Naive thymus-derived CD4-positive, alpha-beta T cell (primary cell): ENCODE data around the gene SEZ6. TPM values are rescaled to one million over a fixed set of nuclear protein-coding genes. Genes with fewer than 3 reads are reported as not detected.

ENCODE experiments used
- ATAC-seq: fragments of 150-1000 bp; cut with Tn5 transposase; 2 replicates; pipeline ENCODE4 v1.10.0; 2021; ENCODE audit warnings: mild to moderate bottlenecking, moderate library complexity
- CTCF ChIA-PET: fragments of 350-600 bp; sonication (Branson Sonifier 250); formaldehyde crosslinking; loops from one replicate; lab custom pipeline; 2021; ENCODE audit warnings: antibody characterized with exemption; lab: Charles Lee
- POLR2A ChIA-PET: fragments of 350-600 bp; sonication (Branson Sonifier 250); formaldehyde crosslinking; loops from one replicate; lab custom pipeline; 2021; ENCODE audit warnings: antibody characterized with exemption, inconsistent platforms; lab: Charles Lee
- DNase-seq, 9 donors: peaks; one replicate each; pipeline versions ENCODE4 v3.0.0 to v3.0.0-alpha.2; 2020 to 2022; ENCODE audit warnings: mixed read lengths in 1 of 9
- H3K27ac ChIP-seq: one replicate; pipeline ENCODE4 v1.7.0; 2013; ENCODE audit warnings: mild to moderate bottlenecking, low read depth, low read length, moderate library complexity
- H3K27me3 ChIP-seq, 2 donors: one replicate each; pipeline ENCODE4 v1.7.0; 2013; ENCODE audit warnings: low read length in 2 of 2, mild to moderate bottlenecking in 2 of 2, moderate library complexity in 2 of 2; ENCODE audit not compliant: control insufficient read depth in 2 of 2, insufficient read depth in 2 of 2
- H3K36me3 ChIP-seq, 3 experiments: 1 replicate in 2 of 3; 2 replicates in 1 of 3; pipeline ENCODE4 v1.7.0; 2013; ENCODE audit warnings: low read length in 3 of 3, mild to moderate bottlenecking in 3 of 3, moderate library complexity in 1 of 3; ENCODE audit not compliant: insufficient read depth in 3 of 3, control insufficient read depth in 2 of 3
- H3K4me1 ChIP-seq, 2 donors: one replicate each; pipeline ENCODE4 v1.7.0; 2013; ENCODE audit warnings: low read length in 2 of 2, mild to moderate bottlenecking in 2 of 2, moderate library complexity in 1 of 2; ENCODE audit not compliant: control insufficient read depth in 2 of 2, insufficient read depth in 2 of 2
- H3K4me3 ChIP-seq: 2 replicates; pipeline ENCODE4 v1.7.0; 2013; ENCODE audit warnings: mild to moderate bottlenecking, low read length
- H3K9me3 ChIP-seq, 3 experiments: 1 replicate in 2 of 3; 2 replicates in 1 of 3; pipeline ENCODE4 v1.7.0; 2013; ENCODE audit warnings: low read length in 3 of 3; ENCODE audit not compliant: control insufficient read depth in 2 of 3
- H3K27ac Mint-ChIP-seq, 9 donors: one replicate each; pipeline ENCODE4 v1.8.0; 2020 to 2022; ENCODE audit warnings: mixed read lengths in 9 of 9, mild to moderate bottlenecking in 8 of 9, moderate library complexity in 5 of 9, inconsistent platforms in 2 of 9
- H3K27me3 Mint-ChIP-seq, 5 donors: one replicate each; pipeline ENCODE4 v1.8.0; 2021 to 2022; ENCODE audit warnings: mixed read lengths in 5 of 5, mild to moderate bottlenecking in 1 of 5
- H3K36me3 Mint-ChIP-seq, 5 donors: one replicate each; pipeline ENCODE4 v1.8.0; 2020 to 2022; ENCODE audit warnings: mixed read lengths in 5 of 5, mild to moderate bottlenecking in 3 of 5, inconsistent platforms in 1 of 5
- H3K4me1 Mint-ChIP-seq, 7 donors: one replicate each; pipeline ENCODE4 v1.8.0; 2020 to 2022; ENCODE audit warnings: mixed read lengths in 7 of 7, mild to moderate bottlenecking in 3 of 7, inconsistent platforms in 1 of 7
- H3K4me3 Mint-ChIP-seq, 10 donors: one replicate each; pipeline ENCODE4 v1.8.0; 2020 to 2022; ENCODE audit warnings: mild to moderate bottlenecking in 10 of 10, mixed read lengths in 10 of 10, moderate library complexity in 6 of 10, inconsistent platforms in 2 of 10
- H3K9me3 Mint-ChIP-seq, 11 donors: one replicate each; pipeline ENCODE4 v1.8.0; 2020 to 2022; ENCODE audit warnings: mixed read lengths in 11 of 11, mild to moderate bottlenecking in 4 of 11, inconsistent platforms in 1 of 11, moderate library complexity in 1 of 11
- intact Hi-C, 2 donors: fragments of 100-400 bp; cut with micrococcal nuclease; formaldehyde crosslinking; loops; one replicate each; pipeline ENCODE4 v1.15.1; 2023
- polyA plus RNA-seq, 2 donors: library from polyadenylated mRNA; unstranded; fragments of 300-500 nt; fragmentation: Illumina TruSeq; gene quantifications; one replicate each; pipeline ENCODE4 v1.2.3, GENCODE V29; 2021
- total RNA-seq, 6 experiments: library from RNA in 5 of 6; stranded (reverse) in 5 of 6; gene quantifications; 1 replicate in 5 of 6; 2 replicates in 1 of 6; pipeline ENCODE4 v1.2.3 and lab custom pipeline; 2021 to 2026

Gene SEZ6
- total and polyA plus RNA-seq, 7 experiments from 2014 or later, result 0.40 to 2.0 (median 0.64) TPM; not detected in 3

DNA sequence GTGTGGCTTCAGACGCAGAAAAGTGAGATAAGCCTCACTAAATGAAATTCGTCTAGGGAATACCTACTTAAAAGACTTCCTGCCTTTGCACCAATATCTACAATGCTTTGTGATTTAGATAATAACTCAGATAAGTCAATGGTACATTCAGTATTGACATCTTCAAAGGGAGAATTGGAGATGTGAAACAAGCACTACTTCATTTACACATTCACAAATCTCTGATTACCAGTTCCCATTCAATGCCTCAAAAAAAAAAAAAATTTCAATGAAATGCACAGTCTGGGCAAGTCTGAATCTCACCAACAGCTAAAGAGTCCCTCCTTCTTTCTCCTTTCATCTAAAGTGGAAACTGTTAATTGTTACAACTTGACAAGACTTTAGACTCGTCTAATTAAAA lies 58.2 kb downstream of the SEZ6 start:
- intact Hi-C loops, result loop anchor here in 1 of 2 donors (1.0 kb wide), 1 partner anchor 7 kb away; no protein-coding TSS in a partner anchor
- ATAC-seq (no peak), DNase-seq (peak in 3 of 9 donors; percentile 10 to 26 (median 19))
- peaks cover 30 to 47% of the 10 kb centered on the region in 2 donors for H3K4me1 ChIP-seq
- H3K27ac ChIP-seq, result peak overlapping the region; percentile 89
- Mint-ChIP-seq H3K4me1 (peaks cover 40 to 65% (median 54%) of the 10 kb centered on the region in 7 donors), H3K9me3 (no peaks in the 10 kb centered on the region), H3K36me3 (peaks cover 0 to 28% (median 6%) of the 10 kb centered on the region in 5 donors), H3K27ac (peak overlapping the region; percentile 88 to 98 (median 96)), H3K27me3 (peaks cover 0 to 4% (median 0%) of the 10 kb centered on the region in 5 donors), H3K4me3 (peak overlapping the region in 9 of 10 donors; percentile 94 to 97 (median 96))
- CTCF ChIA-PET, result interaction anchor here (0.7 to 1.3 kb wide), 4 partner anchors 13 to 221 kb away, joined by 3 to 8 read pairs (median 3); partner anchors contain the start of gene TLCD1
- no peaks in the 10 kb centered on the region for H3K9me3 ChIP-seq
- POLR2A ChIA-PET, result interaction anchor here (0.7 to 12.3 kb wide), 9 partner anchors 10 to 376 kb away, joined by 3 to 183 read pairs (median 9); partner anchors contain the start of genes DHRS13, FLOT2, PIGS and RPL23A
- H3K27me3 ChIP-seq, result no peaks in the 10 kb centered on the region
- peak overlapping the region; percentile 85 for H3K4me3 ChIP-seq
- H3K36me3 ChIP-seq, result peaks cover 0 to 33% (median 11%) of the 10 kb centered on the region in 3 experiments

DNA sequence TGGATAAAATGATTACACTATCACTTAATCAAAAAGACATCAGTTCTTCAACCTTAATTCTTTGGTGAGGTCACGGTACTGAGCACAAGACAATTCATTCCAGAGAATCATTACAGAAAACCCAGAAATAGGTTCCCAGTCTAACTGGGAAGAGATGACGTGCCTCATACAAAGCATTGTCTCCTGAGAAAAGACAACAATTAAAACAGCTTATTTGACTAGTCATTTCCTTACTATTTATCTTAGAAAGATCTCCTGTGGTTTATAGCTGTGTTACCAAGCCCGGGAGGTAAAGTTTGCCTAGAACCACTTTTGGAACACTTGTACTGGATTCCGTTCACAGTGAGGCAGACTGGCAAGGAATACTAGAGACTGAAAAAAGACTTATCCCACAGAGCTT lies 59.6 kb downstream of the SEZ6 start:
- POLR2A ChIA-PET, result interaction anchor here (0.6 to 12.3 kb wide), 7 partner anchors 9 to 195 kb away, joined by 3 to 183 read pairs (median 4); partner anchors contain the start of genes DHRS13 and FLOT2
- CTCF ChIA-PET, result interaction anchor here (1.4 kb wide), 1 partner anchor 183 kb away, joined by 5 read pairs; no protein-coding TSS in a partner anchor
- H3K36me3 Mint-ChIP-seq, result peaks cover 0 to 33% (median 9%) of the 10 kb centered on the region in 5 donors
- no peaks in the 10 kb centered on the region for H3K9me3 Mint-ChIP-seq
- Histone ChIP-seq H3K9me3 (no peaks in the 10 kb centered on the region), H3K4me1 (peaks cover 28 to 45% of the 10 kb centered on the region in 2 donors), H3K4me3 (no peak overlapping the region), H3K36me3 (peaks cover 0 to 33% (median 11%) of the 10 kb centered on the region in 3 experiments), H3K27ac (no peak overlapping the region), H3K27me3 (no peaks in the 10 kb centered on the region)
- H3K27ac Mint-ChIP-seq, result peak overlapping the region in 8 of 9 donors; percentile 55 to 96 (median 70)
- no peak for ATAC-seq
- H3K4me1 Mint-ChIP-seq, result peaks cover 50 to 76% (median 60%) of the 10 kb centered on the region in 7 donors
- peak overlapping the region in 9 of 10 donors; percentile 37 to 97 (median 71) for H3K4me3 Mint-ChIP-seq
- DNase-seq, result no peak
- H3K27me3 Mint-ChIP-seq, result peaks cover 0 to 4% (median 0%) of the 10 kb centered on the region in 5 donors
- intact Hi-C loops, result no loop called here

DNA sequence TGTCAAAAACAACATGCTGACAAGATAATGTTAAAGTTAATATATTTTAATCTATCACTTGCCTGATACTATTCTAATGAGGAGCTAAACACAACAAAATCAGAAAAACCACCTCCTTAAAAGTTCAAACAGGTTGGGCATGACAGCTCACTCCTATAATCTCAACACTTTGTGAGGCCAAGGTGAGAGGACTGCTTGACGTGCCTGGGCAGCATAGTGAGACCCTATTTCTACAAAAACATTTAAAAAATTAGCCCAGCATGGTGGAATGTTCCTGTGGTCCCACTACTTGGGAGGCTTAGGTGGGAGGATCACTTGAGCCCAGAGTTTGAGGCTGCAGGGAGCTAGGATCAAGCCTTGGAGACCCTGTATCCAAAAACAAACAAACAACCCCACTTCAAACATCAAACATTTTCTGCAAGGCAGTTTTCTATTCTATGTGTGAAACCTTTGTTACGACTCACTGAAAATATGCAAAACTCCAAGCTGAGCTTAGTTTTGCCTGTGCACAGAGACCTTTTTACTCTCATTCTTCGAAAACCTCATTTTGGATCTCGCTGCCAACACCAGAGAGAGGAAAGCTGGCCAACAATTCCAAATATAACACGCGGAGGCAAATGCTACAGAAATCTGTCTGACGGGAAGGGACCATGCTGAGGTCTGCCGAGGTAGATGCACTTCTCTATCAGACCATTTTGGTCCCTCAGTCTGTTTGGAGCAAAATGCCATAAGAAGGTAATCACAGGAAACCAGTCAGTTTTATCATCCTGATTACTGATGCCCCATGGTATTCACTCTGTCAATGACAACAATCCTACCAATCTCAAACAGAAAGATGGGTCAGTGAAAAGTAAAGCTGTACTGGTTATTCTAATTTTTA lies 60.7 kb downstream of the SEZ6 start:
- no peak for ATAC-seq
- H3K4me1 Mint-ChIP-seq, result peaks cover 61 to 87% (median 71%) of the 10 kb centered on the region in 7 donors
- Histone ChIP-seq H3K27ac (no peak overlapping the region), H3K9me3 (no peaks in the 10 kb centered on the region), H3K4me1 (peaks cover 39 to 45% of the 10 kb centered on the region in 2 donors), H3K4me3 (no peak overlapping the region), H3K36me3 (peaks cover 0 to 22% (median 11%) of the 10 kb centered on the region in 3 experiments), H3K27me3 (no peaks in the 10 kb centered on the region)
- CTCF ChIA-PET, result interaction anchor here (0.5 to 1.4 kb wide), 4 partner anchors 11 to 218 kb away, joined by 3 to 5 read pairs (median 4); no protein-coding TSS in a partner anchor
- intact Hi-C loops, result no loop called here
- H3K9me3 Mint-ChIP-seq, result no peaks in the 10 kb centered on the region
- H3K4me3 Mint-ChIP-seq, result peak overlapping the region in 9 of 10 donors; percentile 27 to 97 (median 63)
- no peak for DNase-seq
- H3K27ac Mint-ChIP-seq, result peak overlapping the region in 8 of 9 donors; percentile 20 to 96 (median 72)
- H3K36me3 Mint-ChIP-seq, result peaks cover 0 to 34% (median 9%) of the 10 kb centered on the region in 5 donors
- H3K27me3 Mint-ChIP-seq, result no peaks in the 10 kb centered on the region
- POLR2A ChIA-PET, result interaction anchor here (1.3 to 12.3 kb wide), 2 partner anchors 17 to 47 kb away, joined by 4 to 183 read pairs; partner anchors contain the start of genes DHRS13 and FLOT2

DNA sequence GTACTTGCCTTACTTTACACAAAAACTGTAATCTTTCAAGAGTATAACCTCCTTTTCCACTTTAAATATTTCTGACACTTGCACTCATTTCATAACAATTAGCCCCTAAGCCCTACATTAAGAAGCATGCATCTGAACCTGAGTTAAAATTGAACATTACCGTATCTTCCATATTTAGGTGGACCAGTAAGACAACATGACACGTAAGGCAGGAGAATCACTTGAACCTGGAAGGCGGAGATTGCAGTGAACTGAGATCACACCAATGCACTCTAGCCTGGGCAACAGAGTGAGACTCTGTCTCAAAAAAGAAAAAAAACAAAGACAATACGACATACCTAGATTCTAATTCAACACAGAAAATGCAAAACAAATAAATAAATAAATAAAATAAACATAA lies 61.5 kb downstream of the SEZ6 start:
- Mint-ChIP-seq H3K36me3 (peaks cover 0 to 34% (median 9%) of the 10 kb centered on the region in 5 donors), H3K9me3 (no peaks in the 10 kb centered on the region), H3K4me3 (peak overlapping the region in 4 of 10 donors; percentile 7 to 96 (median 55)), H3K4me1 (peaks cover 65 to 95% (median 78%) of the 10 kb centered on the region in 7 donors), H3K27ac (peak overlapping the region in 3 of 9 donors; percentile 1 to 67 (median 1)), H3K27me3 (no peaks in the 10 kb centered on the region)
- intact Hi-C loops, result no loop called here
- peaks cover 0 to 15% (median 11%) of the 10 kb centered on the region in 3 experiments for H3K36me3 ChIP-seq
- H3K27me3 ChIP-seq, result no peaks in the 10 kb centered on the region
- ATAC-seq (no peak), DNase-seq (no peak)
- no peak overlapping the region for H3K27ac ChIP-seq
- ChIA-PET CTCF (interaction anchor here (0.8 to 1.3 kb wide), 2 partner anchors 33 to 217 kb away, joined by 3 to 4 read pairs; no protein-coding TSS in a partner anchor), POLR2A (interaction anchor here (0.7 to 12.3 kb wide), 5 partner anchors 10 to 404 kb away, joined by 3 to 183 read pairs (median 4); partner anchors contain the start of genes DHRS13 and FLOT2)
- H3K9me3 ChIP-seq, result no peaks in the 10 kb centered on the region
- no peak overlapping the region for H3K4me3 ChIP-seq
- peaks cover 47% of the 10 kb centered on the region in 2 donors for H3K4me1 ChIP-seq

DNA sequence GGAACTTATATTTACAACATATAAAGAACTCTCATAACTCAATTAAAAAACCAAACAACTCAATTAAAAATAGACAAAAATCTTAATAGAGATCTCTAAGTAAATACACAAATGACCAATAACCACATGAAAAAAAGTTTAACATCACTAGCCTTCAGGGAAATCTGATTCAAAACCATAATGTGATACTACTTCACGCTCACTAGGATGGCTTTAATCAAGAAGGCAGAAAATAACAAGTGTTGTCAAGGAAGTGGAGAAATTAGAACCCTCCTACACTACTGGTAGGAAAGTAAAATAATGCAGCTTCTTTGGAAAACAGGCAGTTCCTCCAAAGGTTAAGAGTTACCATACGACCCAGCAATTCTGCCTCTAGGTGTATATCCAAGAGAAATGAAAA lies 62.9 kb downstream of the SEZ6 start:
- H3K4me1 ChIP-seq, result peaks cover 47 to 51% of the 10 kb centered on the region in 2 donors
- peaks cover 65 to 97% (median 83%) of the 10 kb centered on the region in 7 donors for H3K4me1 Mint-ChIP-seq
- H3K36me3 ChIP-seq, result peaks cover 0 to 11% (median 10%) of the 10 kb centered on the region in 3 experiments
- ATAC-seq (no peak), DNase-seq (no peak)
- H3K36me3 Mint-ChIP-seq, result peaks cover 0 to 30% (median 9%) of the 10 kb centered on the region in 5 donors
- H3K9me3 ChIP-seq, result no peaks in the 10 kb centered on the region
- H3K9me3 Mint-ChIP-seq, result no peaks in the 10 kb centered on the region
- intact Hi-C loops, result no loop called here
- H3K27ac Mint-ChIP-seq, result peak overlapping the region in 2 of 9 donors; percentile 41 to 43
- ChIA-PET POLR2A (interaction anchor here (0.7 to 12.6 kb wide), 6 partner anchors 8 to 696 kb away, joined by 3 to 183 read pairs (median 4); partner anchors contain the start of genes DHRS13, FLOT2, PHF12 and RPL23A), CTCF (no interaction called here)
- H3K4me3 Mint-ChIP-seq, result peak overlapping the region in 1 of 10 donors; percentile 43
- no peaks in the 10 kb centered on the region for H3K27me3 ChIP-seq
- no peaks in the 10 kb centered on the region for H3K27me3 Mint-ChIP-seq
- no peak overlapping the region for H3K27ac ChIP-seq
- no peak overlapping the region for H3K4me3 ChIP-seq
